Measurements from ENCODE around the gene PELI2.

Gene PELI2

DNA sequence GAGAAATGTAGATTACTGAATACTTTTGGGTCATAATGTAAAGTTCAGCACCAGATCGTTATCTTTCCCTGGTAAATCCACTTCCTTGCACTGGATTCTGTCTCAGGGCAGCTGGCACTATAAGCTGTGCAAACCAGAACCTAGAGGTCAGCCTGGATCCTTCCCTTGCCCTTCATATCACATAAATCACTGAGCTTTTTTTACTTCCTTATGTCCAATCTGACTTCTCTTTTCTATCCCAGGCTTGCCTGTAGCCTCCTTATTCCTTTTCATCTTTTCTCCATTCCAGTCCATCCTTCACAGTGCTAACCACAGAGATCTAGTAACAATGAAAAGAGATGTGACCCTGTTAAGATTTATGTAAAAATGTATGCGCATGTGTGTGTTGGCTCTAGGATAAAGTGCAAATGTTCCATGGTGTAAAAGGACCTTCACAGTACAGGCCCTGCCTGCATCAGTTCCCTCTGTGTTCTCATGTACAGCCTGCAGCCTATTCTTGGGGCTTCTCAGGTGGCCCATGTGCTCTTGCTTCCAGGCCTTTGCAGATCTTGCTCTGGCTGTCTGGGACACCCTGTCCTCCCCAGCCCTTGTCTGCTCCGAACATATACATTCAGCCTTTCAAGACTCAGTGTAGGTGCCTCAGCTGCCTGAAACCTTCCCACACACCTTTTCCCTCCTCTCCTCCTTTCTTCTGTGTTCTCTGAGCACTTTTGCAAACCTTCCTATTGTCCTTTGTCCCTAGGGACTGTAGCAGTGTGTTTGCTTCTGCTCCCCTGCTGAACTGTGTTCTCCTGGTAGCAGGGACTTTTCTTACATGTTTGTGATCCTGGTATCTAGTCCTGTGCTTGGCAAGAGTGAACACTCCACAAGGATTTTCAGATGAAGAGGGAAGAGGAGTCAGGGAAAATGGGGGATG is 30.0 kb downstream of the PELI2 start:
- Histone ChIP-seq H3K4me3 (ENCODE audit: low read depth, low read length) (no peak overlapping the region), H3K4me1 (ENCODE audit: control insufficient read depth, insufficient read depth, low read length) (peaks cover 28% of the 10 kb centered on the region), H3K27ac (ENCODE audit: extremely low read depth, low read depth, low read length) (no peak overlapping the region), H3K9me3 (ENCODE audit: control insufficient read depth, insufficient read depth, low read depth, low read length) (no peaks in the 10 kb centered on the region), H3K36me3 (ENCODE audit: control insufficient read depth in 2 of 2, insufficient read depth in 1 of 2, low read length in 2 of 2) (no peaks in the 10 kb centered on the region)
- ChIA-PET POLR2A (no interaction called here), CTCF (interaction anchor here (0.6 kb wide), 1 partner anchor 961 kb away, joined by 3 read pairs; no protein-coding TSS in a partner anchor)
- no peak for TF ChIP-seq GLI4 (tag by site-specific recombination; IDR thresholded peaks at IDR 0.05)
- TF ChIP-seq ZNF558 (tag by site-specific recombination; IDR thresholded peaks at IDR 0.05): no peak
- TF ChIP-seq, protein P1, sequence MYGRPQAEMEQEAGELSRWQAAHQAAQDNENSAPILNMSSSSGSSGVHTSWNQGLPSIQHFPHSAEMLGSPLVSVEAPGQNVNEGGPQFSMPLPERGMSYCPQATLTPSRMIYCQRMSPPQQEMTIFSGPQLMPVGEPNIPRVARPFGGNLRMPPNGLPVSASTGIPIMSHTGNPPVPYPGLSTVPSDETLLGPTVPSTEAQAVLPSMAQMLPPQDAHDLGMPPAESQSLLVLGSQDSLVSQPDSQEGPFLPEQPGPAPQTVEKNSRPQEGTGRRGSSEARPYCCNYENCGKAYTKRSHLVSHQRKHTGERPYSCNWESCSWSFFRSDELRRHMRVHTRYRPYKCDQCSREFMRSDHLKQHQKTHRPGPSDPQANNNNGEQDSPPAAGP (tag by site-specific recombination; IDR thresholded peaks at IDR 0.05): no peak
- TF ChIP-seq EGR2 (tag by site-specific recombination; IDR thresholded peaks at IDR 0.05; ENCODE audit: low read depth): peak; percentile 53; the same call in 1 of the 2 replicates
- no peak for TF ChIP-seq ZNF571 (tag by site-specific recombination; IDR thresholded peaks at IDR 0.05)
- TF ChIP-seq ZBTB17 (tag by site-specific recombination; IDR thresholded peaks at IDR 0.05): peak; percentile 28; the same call in 1 of the 2 replicates
- no peak for TF ChIP-seq ZSCAN16 (tag by site-specific recombination; IDR thresholded peaks at IDR 0.05)
- TF ChIP-seq ZNF624 (tag by site-specific recombination; IDR thresholded peaks at IDR 0.05): no peak
- TF ChIP-seq, protein P2, sequence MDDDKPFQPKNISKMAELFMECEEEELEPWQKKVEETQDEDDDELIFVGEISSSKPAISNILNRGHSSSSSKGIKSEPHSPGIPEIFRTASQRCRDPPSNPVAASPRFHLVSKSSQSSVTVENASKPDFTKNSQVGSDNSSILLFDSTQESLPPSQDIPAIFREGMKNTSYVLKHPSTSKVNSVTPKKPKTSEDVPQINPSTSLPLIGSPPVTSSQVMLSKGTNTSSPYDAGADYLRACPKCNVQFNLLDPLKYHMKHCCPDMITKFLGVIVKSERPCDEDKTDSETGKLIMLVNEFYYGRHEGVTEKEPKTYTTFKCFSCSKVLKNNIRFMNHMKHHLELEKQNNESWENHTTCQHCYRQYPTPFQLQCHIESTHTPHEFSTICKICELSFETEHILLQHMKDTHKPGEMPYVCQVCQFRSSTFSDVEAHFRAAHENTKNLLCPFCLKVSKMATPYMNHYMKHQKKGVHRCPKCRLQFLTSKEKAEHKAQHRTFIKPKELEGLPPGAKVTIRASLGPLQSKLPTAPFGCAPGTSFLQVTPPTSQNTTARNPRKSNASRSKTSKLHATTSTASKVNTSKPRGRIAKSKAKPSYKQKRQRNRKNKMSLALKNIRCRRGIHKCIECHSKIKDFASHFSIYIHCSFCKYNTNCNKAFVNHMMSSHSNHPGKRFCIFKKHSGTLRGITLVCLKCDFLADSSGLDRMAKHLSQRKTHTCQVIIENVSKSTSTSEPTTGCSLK (tag by site-specific recombination; IDR thresholded peaks at IDR 0.05): no peak
- no peak for TF ChIP-seq ZNF501 (tag by site-specific recombination; IDR thresholded peaks at IDR 0.05)
- TF ChIP-seq, protein P3, sequence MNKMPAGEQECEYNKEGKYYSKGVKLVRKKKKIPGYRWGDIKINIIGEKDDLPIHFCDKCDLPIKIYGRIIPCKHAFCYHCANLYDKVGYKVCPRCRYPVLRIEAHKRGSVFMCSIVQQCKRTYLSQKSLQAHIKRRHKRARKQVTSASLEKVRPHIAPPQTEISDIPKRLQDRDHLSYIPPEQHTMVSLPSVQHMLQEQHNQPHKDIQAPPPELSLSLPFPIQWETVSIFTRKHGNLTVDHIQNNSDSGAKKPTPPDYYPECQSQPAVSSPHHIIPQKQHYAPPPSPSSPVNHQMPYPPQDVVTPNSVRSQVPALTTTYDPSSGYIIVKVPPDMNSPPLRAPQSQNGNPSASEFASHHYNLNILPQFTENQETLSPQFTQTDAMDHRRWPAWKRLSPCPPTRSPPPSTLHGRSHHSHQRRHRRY (tag by site-specific recombination; IDR thresholded peaks at IDR 0.05): no peak
- TF ChIP-seq ZNF473 (tag by site-specific recombination; IDR thresholded peaks at IDR 0.05): no peak
- TF ChIP-seq KLF7 (tag by site-specific recombination; IDR thresholded peaks at IDR 0.05; ENCODE audit: borderline replicate concordance): no peak
- no peak for TF ChIP-seq ZFP69B (tag by site-specific recombination; IDR thresholded peaks at IDR 0.05)
- TF ChIP-seq ZFHX2 (tag by site-specific recombination; conservative IDR thresholded peaks at IDR 0.05): 0 out of 2 replicates have a peak, but pooled peaks have one; percentile 26
- no peak for TF ChIP-seq ZFP3 (tag by site-specific recombination; IDR thresholded peaks at IDR 0.05; ENCODE audit: low read depth)
- no peak for TF ChIP-seq GLI2 (tag by site-specific recombination; IDR thresholded peaks at IDR 0.05; ENCODE audit: borderline replicate concordance, low read depth)
- no peak for TF ChIP-seq ZNF404 (tag by site-specific recombination; IDR thresholded peaks at IDR 0.05)

DNA sequence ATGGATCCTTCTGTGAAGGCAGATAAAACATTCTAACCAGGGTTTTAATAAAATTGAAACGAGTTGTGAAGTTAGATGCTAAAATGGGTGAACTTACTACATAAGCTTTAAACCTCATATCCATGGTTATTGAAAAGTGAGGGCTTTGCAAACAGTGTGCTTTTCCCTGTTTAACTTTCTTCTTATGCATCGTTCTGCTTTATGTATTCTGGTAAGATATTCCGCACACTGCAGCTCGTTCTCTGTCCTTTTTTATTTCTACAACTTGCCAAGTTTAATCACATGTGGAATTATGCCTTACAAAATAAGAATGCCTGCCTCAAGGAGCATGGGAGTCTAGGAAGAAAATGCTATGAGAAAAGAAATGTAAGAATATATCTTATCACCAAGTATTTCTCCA is 30.9 kb downstream of the PELI2 start:
- ChIA-PET POLR2A (no interaction called here), CTCF (no interaction called here)
- Histone ChIP-seq H3K9me3 (ENCODE audit: control insufficient read depth, insufficient read depth, low read depth, low read length) (no peaks in the 10 kb centered on the region), H3K4me3 (ENCODE audit: low read depth, low read length) (no peak overlapping the region), H3K27ac (ENCODE audit: extremely low read depth, low read depth, low read length) (no peak overlapping the region), H3K36me3 (ENCODE audit: control insufficient read depth in 2 of 2, insufficient read depth in 1 of 2, low read length in 2 of 2) (no peaks in the 10 kb centered on the region), H3K4me1 (ENCODE audit: control insufficient read depth, insufficient read depth, low read length) (peaks cover 28% of the 10 kb centered on the region)
- no peak for TF ChIP-seq ZFP69B (tag by site-specific recombination; IDR thresholded peaks at IDR 0.05)
- TF ChIP-seq ZNF366 (tag by site-specific recombination; conservative IDR thresholded peaks at IDR 0.05): no peak
- TF ChIP-seq, protein P4, sequence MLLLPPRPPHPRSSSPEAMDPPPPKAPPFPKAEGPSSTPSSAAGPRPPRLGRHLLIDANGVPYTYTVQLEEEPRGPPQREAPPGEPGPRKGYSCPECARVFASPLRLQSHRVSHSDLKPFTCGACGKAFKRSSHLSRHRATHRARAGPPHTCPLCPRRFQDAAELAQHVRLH (tag by site-specific recombination; IDR thresholded peaks at IDR 0.05): no peak
- TF ChIP-seq, protein P5, sequence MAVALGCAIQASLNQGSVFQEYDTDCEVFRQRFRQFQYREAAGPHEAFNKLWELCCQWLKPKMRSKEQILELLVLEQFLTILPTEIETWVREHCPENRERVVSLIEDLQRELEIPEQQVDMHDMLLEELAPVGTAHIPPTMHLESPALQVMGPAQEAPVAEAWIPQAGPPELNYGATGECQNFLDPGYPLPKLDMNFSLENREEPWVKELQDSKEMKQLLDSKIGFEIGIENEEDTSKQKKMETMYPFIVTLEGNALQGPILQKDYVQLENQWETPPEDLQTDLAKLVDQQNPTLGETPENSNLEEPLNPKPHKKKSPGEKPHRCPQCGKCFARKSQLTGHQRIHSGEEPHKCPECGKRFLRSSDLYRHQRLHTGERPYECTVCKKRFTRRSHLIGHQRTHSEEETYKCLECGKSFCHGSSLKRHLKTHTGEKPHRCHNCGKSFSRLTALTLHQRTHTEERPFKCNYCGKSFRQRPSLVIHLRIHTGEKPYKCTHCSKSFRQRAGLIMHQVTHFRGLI (tag by site-specific recombination; IDR thresholded peaks at IDR 0.05): no peak
- no peak for TF ChIP-seq ZNF548 (tag by site-specific recombination; IDR thresholded peaks at IDR 0.05)
- TF ChIP-seq ZNF585B (tag by site-specific recombination; IDR thresholded peaks at IDR 0.05): no peak
- TF ChIP-seq, protein P6, sequence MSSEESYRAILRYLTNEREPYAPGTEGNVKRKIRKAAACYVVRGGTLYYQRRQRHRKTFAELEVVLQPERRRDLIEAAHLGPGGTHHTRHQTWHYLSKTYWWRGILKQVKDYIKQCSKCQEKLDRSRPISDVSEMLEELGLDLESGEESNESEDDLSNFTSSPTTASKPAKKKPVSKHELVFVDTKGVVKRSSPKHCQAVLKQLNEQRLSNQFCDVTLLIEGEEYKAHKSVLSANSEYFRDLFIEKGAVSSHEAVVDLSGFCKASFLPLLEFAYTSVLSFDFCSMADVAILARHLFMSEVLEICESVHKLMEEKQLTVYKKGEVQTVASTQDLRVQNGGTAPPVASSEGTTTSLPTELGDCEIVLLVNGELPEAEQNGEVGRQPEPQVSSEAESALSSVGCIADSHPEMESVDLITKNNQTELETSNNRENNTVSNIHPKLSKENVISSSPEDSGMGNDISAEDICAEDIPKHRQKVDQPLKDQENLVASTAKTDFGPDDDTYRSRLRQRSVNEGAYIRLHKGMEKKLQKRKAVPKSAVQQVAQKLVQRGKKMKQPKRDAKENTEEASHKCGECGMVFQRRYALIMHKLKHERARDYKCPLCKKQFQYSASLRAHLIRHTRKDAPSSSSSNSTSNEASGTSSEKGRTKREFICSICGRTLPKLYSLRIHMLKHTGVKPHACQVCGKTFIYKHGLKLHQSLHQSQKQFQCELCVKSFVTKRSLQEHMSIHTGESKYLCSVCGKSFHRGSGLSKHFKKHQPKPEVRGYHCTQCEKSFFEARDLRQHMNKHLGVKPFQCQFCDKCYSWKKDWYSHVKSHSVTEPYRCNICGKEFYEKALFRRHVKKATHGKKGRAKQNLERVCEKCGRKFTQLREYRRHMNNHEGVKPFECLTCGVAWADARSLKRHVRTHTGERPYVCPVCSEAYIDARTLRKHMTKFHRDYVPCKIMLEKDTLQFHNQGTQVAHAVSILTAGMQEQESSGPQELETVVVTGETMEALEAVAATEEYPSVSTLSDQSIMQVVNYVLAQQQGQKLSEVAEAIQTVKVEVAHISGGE (tag by site-specific recombination; conservative IDR thresholded peaks at IDR 0.05; ENCODE audit: low read depth): no peak
- TF ChIP-seq ZNF76 (tag by site-specific recombination; IDR thresholded peaks at IDR 0.05; ENCODE audit: borderline replicate concordance, low read depth): no peak
